Measurements from ENCODE around the gene HM13.
"Not testable (repeated sequence)": the region's sequence is repeated elsewhere in the genome, so short reads cannot be mapped to it uniquely, and the experiment has no call there.

HM13 gene

DNA sequence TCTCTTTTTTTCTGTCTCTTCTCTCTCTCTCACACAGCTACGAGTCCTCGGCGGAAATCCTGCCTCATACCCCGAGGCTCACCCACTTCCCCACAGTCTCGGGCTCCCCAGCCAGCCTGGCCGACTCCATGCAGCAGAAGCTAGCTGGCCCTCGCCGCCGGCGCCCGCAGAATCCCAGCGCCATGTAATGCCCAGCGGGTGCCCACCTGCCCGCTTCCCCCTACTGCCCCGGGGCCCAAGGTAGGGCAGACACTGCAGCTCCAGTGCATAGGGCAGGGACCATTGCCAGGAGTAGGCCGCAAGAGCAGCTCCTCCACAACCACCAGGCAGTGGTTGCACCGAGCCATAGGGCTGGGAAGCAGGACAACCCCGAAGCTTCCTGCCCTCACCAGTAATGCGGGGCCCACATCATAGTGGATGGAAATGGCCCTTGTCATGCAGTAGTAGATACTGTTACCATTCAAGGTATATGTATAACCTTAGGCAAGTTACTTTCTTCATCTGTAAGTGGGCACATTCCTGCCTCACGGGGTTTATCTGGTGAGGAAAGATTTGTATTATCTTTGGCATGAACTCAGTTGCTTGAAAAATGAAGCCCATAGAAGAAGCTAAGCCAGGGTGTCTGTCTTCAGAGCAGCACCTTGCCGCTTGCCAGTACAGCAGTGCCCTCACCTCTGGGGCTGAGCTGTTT lies 53.9 kb downstream of the HM13 start:
- DNase-seq (ENCODE audit: low read depth): peak; percentile 33

DNA sequence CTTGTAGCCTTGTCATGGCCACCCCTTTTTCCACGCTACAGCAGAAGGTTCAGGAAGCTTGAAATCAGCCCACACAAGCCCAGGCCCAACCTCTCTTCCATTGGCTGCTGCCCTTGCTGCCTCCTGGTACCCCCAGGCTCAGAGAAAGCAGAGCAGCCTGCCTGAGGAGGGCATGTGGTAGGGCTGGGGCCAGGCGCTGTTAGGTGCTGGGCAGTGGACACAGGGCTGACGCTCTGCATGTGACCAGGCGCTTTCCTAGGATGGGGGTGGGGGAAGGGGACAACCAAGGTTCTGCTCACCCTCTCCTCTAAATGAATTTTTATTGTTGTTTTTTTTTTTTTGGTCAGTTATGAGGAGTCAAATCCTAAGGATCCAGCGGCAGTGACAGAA lies 54.5 kb downstream of the HM13 start:
- DNase-seq (ENCODE audit: low read depth): no peak

GRCh38 chr20:31569163-31570020 lies 55.1 kb downstream of the HM13 start:
- DNase-seq (ENCODE audit: low read depth): no peak

GRCh38 chr20:31570021-31570463 lies 55.8 kb downstream of the HM13 start:
- DNase-seq (ENCODE audit: low read depth): no peak

DNA sequence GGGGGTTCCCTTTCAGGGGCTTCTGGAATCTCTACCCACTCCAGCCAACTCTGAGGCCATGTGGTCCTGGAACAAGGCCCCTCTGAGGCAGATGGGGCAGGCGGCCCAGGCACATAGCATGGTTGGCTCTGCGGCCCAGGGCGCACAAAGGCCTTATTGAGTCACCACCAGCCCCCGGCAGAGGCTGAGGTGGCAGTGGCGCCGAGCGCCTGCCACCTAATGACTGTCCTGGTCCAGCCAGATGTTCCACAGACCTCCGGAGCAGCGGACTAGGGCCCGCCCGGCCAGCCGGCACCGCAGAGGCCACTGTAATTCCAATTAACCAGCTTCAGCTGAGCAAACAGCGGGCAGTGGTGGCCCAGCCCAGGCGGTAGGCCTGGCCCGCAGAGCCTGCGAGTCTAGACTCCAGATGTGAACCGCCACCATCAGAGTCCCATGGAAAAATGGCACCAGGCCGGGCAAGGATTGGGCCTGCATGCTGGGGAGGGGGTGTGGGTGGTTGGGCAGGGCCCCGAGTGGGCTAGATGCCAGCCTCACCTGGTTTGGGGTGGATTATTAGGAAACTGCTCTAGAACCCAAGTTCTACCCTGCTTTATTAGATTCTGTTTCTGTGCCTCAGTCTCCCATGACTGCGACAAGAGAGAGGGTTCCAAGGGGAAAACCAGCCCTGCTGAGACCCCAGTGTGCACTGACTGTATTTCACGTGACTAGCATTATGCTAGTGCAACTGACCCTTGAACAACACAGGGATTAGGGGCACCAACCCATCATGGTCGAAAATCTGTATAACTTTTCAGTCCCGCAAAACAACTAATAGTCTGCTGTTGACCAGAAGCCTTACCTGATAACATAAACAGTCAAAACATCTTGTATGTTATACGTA lies 56.7 kb downstream of the HM13 start:
- peak; percentile 76 for DNase-seq (ENCODE audit: low read depth)

DNA sequence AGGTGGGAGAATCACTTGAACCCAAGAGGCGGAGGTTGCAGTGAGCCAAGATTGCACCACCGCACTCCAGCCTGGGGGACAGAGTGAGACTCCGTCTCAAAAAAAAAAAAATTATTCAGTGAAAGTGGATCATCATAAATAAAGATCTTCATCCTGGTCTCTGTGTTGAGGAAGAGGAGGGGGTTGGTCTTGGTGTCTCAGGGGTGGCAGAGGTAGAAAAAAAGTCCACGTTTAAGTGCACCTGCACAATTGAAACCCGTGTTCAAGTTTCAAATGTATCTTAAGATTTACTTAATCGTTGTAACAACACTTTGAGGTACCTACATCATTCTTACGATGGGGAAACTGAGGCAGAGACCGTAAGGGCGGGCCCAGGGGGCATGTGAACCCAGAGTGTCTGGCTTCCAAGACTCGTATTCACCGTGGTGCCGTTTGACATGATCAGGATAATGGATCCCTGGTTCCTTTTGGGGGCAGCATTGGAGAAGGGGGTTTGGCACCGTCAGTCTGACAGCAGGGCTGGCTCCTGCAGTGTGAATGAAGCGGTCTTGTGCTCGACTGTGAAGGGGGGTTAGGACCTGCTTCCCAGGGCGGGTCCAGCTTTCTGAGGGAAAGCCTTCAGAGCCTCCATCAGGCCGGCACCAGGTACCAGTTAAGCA lies 57.9 kb downstream of the HM13 start:
- no peak for DNase-seq (ENCODE audit: low read depth)

- peak; percentile 99 for DNase-seq (ENCODE audit: low read depth)
These were observed 58.7 kb downstream of the HM13 start for GRCh38 chr20:31572701-31573554.

DNA sequence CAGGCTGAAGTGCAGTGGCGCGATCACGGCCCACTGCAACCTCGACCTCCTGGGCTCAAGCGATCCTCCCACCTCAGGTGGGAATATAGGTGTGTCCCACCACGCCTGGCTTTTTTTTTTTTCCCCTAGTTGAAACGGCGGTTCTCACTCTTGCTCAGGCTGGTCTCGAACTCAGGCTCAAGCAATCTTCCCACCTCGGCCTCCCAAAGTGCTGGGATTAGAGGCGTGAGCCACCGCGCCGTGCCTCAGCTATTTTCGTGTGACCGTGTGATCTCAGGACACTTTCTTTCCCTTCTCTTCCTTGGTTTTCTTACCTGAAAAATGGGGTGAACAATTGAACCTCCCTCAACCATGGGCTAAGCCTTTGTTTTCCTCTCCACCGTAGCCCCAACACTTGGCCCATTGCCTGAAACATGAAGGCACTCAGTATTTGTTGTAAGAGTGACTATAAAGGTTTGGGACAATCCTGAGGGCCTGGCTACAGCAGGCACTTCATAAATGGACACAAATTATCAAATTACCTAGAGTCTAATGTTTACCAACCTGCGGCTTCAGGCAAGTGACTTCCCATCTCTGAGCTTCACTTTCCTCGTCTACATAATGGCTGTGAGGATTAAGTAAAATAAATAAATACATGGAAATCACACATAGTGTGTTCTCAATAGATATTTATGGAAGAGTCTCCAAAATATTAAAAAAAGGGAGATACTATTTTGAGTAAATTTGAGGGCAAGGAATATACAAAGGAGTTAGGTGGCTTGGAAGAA lies 59.5 kb downstream of the HM13 start:
- no peak for DNase-seq (ENCODE audit: low read depth)

- not testable (repeated sequence) for DNase-seq (ENCODE audit: low read depth)
These were observed 60.7 kb downstream of the HM13 start for GRCh38 chr20:31574986-31575385.

DNA sequence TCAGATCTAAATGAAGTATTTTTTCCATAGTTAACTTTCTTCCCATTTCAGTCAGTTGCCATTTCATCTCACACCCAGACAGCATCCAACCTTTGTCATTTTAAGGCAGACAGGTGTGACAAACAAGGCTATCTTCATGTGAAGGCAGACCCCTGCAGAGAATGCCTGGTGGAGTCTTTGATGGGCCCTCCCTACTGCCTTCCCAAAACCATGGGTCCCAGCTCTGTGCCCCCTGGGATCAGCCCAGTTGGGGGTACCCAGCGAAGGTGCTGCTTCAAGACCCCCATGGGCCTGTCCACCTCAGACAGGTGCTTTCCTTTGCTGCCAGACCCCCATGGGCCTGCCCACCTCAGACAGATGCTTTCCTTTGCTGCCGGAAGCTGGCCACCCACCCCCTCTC lies 62.5 kb downstream of the HM13 start:
- no peak for DNase-seq (ENCODE audit: low read depth)

DNA sequence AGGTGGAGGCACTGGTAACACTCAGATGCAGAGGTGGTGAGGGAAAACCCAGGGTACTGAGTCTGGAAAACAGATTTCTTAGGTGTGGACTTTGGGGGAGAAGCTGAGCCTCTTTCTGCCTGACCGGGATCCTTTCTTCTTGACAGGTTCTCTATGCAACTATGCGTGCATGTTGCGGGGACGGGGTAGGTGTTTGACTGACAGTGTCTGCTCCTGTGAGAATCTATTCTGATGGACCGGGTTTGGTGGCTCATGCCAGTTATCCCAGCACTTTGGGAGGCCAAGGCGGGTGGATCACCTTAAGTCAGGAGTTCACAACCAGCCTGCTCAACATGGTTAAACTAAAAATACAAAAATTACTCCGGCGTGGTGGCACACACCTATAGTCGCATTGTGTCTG lies 63.0 kb downstream of the HM13 start:
- DNase-seq (ENCODE audit: low read depth): no peak

GRCh38 chr20:31578448-31579138 lies 64.4 kb downstream of the HM13 start:
- DNase-seq (ENCODE audit: low read depth): no peak

DNA sequence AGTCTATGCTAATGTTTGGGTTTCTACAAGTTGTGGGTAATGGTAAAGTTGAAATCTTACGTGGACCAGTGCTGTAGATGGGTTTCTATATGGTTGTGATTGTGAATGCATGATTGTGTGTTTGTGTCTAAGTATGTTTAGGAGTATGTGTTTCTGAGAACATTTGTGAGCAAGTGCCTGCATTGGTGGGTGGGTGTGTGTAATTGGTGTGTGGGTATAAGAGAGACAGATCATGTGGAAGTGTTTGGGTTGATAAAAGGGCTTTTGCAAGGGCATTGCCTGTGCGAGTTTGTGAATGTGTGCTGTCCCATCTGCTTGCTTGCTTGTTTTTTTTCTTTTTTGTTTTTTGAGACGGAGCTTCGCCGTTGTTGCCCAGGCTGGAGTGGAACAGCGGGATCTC lies 65.0 kb downstream of the HM13 start:
- DNase-seq (ENCODE audit: low read depth): no peak

DNA sequence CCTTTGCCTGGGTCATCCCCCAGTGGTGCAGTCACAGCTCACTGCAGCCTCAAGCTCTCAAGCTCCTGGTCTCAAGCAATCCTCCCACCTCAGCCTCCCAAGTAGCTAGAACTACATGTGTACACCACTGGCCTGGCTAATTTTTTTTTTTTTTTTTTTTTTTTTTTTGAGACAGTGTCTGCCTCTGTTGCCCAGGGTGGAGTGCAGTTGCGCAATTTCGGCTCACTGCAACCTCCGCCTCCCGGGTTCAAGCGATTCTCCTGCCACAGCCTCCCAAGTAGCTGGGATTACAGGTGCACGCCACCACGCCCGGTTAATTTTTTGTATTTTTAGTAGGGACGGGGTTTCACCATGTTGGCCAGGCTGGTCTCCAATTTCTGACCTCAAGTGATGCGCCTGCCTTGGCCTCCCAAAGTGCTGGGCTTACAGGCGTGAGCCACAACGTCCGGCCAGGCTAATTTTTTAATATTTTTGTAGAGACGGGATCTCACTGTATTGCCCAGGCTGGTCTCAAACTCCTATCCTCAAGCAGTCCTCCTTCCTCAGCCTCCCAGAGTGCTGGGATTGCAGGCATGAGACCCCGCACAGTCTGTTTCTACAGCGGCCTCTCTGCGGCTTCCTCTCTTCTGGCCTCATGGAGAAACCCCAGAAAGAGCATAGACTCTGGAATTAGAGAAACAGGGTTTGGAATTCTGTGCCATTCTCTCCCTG lies 65.9 kb downstream of the HM13 start:
- DNase-seq (ENCODE audit: low read depth): not testable (repeated sequence)

DNA sequence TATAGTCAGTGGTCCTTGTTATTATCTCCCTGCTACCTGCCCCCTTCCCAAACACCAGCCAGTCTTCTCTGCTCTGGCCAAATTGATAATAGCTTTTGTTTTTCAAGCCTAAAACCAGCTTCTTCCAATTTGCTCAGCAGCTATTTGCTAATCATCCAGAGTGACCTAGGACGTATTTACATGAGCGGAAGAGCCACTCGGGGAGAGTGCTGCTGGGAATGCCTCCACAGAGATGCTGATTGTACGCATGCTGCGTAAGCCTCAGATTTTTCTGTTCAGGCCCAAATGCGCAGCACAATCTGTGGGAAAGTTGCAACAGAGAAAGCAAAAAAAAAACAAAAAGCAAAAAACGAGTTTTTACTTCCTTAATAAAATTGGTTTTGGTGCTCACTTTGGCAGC lies 66.5 kb downstream of the HM13 start:
- peak; percentile 38 for DNase-seq (ENCODE audit: low read depth)

DNA sequence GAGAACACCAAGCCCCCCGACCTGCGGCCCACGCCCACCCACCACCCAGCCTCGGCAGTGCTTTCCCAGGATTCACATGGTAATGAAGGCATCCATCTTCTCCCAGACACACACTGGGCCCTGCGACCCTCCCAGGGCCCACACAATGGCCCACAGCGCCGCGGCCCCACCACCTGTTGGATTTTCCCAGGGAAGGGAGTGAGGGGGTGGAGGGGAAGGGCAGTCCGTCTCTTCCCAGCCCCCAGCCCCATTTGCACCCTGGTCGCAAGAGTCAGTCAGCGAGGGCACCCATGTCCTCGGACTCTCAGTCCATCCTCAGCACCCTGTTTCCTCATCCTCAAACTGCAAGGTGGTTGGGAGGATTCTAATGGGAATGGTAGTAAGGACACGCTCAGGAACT lies 67.1 kb downstream of the HM13 start:
- DNase-seq (ENCODE audit: low read depth): no peak

DNA sequence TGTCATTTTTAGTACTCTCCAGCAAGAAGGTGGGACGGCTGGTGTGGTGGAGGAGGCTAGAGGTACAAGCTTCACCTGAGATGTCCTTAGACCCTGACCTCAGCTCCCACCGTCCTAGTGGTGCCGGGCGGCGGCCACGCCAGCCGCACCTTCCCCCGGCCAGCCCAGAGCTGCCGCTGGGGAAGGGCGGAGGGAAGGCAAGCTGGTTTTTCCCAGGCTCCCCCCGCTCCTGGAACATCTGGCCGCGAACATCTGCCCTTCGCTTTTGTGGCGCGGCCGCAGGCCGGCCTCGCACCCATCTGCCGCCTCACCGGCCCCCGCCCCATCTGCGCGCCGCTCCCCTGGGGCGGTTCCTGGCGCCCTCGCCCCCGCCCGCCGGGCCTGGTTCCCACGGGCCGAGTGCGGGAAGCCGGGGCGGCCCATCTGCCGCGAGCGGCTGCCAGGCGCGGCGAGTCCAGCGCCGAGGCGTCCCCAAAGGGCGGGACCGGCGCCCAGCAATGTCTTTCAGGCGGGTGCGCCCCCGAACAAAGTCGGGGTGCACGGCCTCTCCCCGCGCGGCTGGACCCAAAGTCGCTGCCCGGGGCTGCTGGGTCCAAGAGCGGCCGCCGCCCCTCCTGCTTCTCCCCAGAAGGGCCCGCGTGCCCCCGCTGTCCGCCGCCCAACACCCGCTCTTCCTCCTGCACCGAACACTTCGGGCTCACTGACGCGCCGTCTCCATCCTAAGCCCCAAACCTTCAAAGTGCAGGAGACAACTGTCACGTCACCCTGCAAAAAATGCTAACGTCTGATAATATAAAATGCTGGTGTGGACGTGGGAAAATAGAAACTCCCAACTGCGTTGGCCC lies 73.5 kb downstream of the HM13 start:
- no peak for DNase-seq (ENCODE audit: low read depth)

- DNase-seq (ENCODE audit: low read depth): no peak
These were observed 76.5 kb downstream of the HM13 start for GRCh38 chr20:31590717-31591225.
